ENCODE results near the gene TLCD4. TPM values are rescaled to one million over a fixed set of nuclear protein-coding genes. Genes with fewer than 3 reads are reported as not detected.

Gene TLCD4
- total and polyA plus RNA-seq, 10 of the 15 experiments (the other 5 are each of a cell fraction or from before 2014, with no cell fraction given): under 0.01 to 0.10 (median 0.04) TPM; not detected in 5

DNA sequence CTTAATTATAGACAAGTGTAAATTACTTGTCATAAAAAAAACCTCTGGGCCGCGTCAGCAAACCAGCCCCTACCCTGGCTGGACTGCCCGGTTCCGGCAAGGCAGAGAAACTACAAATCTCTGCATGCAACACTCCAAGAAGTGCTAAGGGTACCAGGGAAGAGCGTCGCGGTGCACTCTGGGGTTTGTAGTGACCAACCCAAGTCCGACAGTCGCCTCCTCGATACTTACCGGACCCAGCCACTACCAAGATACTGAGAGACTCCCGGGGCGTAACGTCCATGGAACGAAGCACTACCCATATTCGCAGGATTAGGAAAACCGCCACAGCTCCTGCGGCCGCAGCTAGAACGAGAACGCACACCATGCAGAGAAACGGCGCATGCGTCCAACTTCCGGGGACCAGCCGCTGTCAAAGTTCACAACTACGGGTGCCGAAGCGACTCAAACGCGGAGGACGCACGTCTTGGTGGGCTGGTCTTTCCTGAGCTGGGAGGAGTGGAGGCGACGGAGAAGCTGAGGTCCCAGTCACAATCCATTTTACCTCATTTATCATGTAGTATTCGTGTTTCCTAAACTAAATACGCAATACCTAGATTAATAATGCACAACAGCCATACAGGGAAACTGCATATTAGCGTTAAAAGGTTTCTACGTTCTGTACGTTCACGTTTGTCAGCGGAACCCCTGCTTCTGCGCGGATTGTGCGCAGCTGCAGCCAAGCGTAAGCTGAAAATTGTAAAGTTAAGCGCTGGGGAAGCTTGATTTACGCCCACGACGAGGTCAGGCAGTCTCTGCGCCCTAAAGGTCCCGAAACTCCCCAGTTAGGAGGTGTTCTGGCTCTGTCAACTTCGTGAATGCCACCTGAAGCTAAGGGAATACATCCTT is 44.4 kb upstream of the TLCD4 start, which contains the start of gene ALG14 (continued):
- TF ChIP-seq PAX5 (IDR thresholded peaks at IDR 0.05; ENCODE audit: borderline replicate concordance, low read depth, low read length): peak; percentile 45; the same call in 1 of the 2 replicates
- no peak for TF ChIP-seq FOXM1 (IDR thresholded peaks at IDR 0.05; ENCODE audit: low read depth, low read length)
- TF ChIP-seq, protein P1, sequence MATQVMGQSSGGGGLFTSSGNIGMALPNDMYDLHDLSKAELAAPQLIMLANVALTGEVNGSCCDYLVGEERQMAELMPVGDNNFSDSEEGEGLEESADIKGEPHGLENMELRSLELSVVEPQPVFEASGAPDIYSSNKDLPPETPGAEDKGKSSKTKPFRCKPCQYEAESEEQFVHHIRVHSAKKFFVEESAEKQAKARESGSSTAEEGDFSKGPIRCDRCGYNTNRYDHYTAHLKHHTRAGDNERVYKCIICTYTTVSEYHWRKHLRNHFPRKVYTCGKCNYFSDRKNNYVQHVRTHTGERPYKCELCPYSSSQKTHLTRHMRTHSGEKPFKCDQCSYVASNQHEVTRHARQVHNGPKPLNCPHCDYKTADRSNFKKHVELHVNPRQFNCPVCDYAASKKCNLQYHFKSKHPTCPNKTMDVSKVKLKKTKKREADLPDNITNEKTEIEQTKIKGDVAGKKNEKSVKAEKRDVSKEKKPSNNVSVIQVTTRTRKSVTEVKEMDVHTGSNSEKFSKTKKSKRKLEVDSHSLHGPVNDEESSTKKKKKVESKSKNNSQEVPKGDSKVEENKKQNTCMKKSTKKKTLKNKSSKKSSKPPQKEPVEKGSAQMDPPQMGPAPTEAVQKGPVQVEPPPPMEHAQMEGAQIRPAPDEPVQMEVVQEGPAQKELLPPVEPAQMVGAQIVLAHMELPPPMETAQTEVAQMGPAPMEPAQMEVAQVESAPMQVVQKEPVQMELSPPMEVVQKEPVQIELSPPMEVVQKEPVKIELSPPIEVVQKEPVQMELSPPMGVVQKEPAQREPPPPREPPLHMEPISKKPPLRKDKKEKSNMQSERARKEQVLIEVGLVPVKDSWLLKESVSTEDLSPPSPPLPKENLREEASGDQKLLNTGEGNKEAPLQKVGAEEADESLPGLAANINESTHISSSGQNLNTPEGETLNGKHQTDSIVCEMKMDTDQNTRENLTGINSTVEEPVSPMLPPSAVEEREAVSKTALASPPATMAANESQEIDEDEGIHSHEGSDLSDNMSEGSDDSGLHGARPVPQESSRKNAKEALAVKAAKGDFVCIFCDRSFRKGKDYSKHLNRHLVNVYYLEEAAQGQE (IDR thresholded peaks at IDR 0.05; ENCODE audit: low read depth, low read length): no peak
- TF ChIP-seq, protein P2, sequence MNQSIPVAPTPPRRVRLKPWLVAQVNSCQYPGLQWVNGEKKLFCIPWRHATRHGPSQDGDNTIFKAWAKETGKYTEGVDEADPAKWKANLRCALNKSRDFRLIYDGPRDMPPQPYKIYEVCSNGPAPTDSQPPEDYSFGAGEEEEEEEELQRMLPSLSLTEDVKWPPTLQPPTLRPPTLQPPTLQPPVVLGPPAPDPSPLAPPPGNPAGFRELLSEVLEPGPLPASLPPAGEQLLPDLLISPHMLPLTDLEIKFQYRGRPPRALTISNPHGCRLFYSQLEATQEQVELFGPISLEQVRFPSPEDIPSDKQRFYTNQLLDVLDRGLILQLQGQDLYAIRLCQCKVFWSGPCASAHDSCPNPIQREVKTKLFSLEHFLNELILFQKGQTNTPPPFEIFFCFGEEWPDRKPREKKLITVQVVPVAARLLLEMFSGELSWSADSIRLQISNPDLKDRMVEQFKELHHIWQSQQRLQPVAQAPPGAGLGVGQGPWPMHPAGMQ (IDR thresholded peaks at IDR 0.05; ENCODE audit: borderline replicate concordance): no peak
- peak; percentile 91 for TF ChIP-seq HCFC1 (IDR thresholded peaks at IDR 0.05; ENCODE audit: low read length)
- TF ChIP-seq POLR2AphosphoS2 (IDR thresholded peaks at IDR 0.05; ENCODE audit: low read depth, low read length): peak; percentile 63; the same call in 1 of the 2 replicates
- peak; percentile 66; the same call in 1 of the 2 replicates for TF ChIP-seq SIN3A (IDR thresholded peaks at IDR 0.05; ENCODE audit: low read depth, low read length)
- TF ChIP-seq SPI1 (IDR thresholded peaks at IDR 0.05; ENCODE audit: borderline replicate concordance, insufficient read depth, low read depth, low read length): no peak
- no peak for TF ChIP-seq SMC3 (IDR thresholded peaks at IDR 0.05; ENCODE audit: borderline replicate concordance, low read length)
- 0 out of 2 replicates have a peak, but pooled peaks have one; percentile 24 for TF ChIP-seq DPF2 (IDR thresholded peaks at IDR 0.05)

Measured in GM12878 (cell line).